Measurements from ENCODE around the gene RELT.
"Not testable (repeated sequence)": the region's sequence is repeated elsewhere in the genome, so short reads cannot be mapped to it uniquely, and the experiment has no call there.

The RELT gene

DNA sequence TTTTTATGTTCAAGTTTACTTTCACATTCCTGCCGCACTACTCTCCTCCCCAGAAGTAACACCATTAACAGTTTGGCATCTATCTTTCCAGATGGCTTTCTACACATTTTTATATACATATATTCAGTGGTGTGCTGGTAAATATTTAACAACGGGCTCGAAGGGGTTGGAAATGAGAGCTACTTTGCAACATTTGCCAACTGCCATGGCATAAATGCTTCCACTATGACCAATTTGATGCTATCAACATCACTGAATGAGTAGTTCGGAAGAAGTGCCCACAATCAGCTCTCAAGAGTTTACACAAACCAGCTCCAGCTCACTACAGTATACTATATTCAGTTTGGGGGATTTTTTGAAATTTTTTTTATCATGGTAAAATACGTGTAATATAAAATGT, 55.2 kb downstream of the RELT start:
- no peaks in the 10 kb centered on the region for H3K27me3 ChIP-seq (ENCODE audit: insufficient read depth, low read length)
- no peak overlapping the region for H3K27ac ChIP-seq (ENCODE audit: low read depth, low read length, poor library complexity, severe bottlenecking)
- H3K36me3 ChIP-seq (ENCODE audit: insufficient read depth, low read length) = no peaks in the 10 kb centered on the region
- H3K4me2 ChIP-seq (ENCODE audit: low read length) = no peak overlapping the region
- no peaks in the 10 kb centered on the region for H3K79me2 ChIP-seq (ENCODE audit: insufficient read depth, low read length)
- H3K9me3 ChIP-seq (ENCODE audit: low read length) = no peaks in the 10 kb centered on the region
- no peaks in the 10 kb centered on the region for H3F3A ChIP-seq (ENCODE audit: insufficient read depth, low read length)
- H4K20me1 ChIP-seq (ENCODE audit: insufficient read depth, low read length) = no peaks in the 10 kb centered on the region
- H3K9me2 ChIP-seq (ENCODE audit: low read depth, low read length) = no peaks in the 10 kb centered on the region
- no peak overlapping the region for H3K9ac ChIP-seq (ENCODE audit: low read length)
- H2AFZ ChIP-seq (ENCODE audit: low read length) = no peak overlapping the region
- TF ChIP-seq EZH2 (IDR thresholded peaks at IDR 0.05; ENCODE audit: borderline replicate concordance, low read length) = no peak
- TF ChIP-seq, protein P1, sequence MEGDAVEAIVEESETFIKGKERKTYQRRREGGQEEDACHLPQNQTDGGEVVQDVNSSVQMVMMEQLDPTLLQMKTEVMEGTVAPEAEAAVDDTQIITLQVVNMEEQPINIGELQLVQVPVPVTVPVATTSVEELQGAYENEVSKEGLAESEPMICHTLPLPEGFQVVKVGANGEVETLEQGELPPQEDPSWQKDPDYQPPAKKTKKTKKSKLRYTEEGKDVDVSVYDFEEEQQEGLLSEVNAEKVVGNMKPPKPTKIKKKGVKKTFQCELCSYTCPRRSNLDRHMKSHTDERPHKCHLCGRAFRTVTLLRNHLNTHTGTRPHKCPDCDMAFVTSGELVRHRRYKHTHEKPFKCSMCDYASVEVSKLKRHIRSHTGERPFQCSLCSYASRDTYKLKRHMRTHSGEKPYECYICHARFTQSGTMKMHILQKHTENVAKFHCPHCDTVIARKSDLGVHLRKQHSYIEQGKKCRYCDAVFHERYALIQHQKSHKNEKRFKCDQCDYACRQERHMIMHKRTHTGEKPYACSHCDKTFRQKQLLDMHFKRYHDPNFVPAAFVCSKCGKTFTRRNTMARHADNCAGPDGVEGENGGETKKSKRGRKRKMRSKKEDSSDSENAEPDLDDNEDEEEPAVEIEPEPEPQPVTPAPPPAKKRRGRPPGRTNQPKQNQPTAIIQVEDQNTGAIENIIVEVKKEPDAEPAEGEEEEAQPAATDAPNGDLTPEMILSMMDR (IDR thresholded peaks at IDR 0.05; ENCODE audit: low read length) = no peak
- H3K4me1 ChIP-seq (ENCODE audit: insufficient read depth, low read length, severe bottlenecking) = no peaks in the 10 kb centered on the region
- no peak overlapping the region for H3K4me3 ChIP-seq (ENCODE audit: low read depth, low read length, poor library complexity, severe bottlenecking)

DNA sequence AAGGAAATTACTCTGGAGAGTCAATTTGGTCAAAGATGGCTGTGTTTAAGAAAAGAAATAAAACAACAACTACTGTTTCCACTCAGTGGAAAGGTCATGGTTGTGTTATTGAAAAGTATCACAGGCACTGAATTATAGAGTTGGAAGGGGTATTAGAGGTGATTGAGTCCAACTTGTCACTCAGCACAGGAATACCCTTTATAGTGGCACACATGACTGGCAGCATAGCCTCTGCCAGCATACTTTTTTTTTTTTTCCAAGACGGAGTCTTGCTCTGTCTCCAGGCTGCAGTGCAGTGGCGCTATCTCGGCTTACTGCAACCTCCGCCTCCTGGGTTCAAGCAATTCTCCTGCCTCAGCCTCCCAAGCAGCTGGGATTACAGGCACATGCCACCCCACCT, 60.7 kb downstream of the RELT start:
- not testable (repeated sequence) for H3K4me1 ChIP-seq (ENCODE audit: insufficient read depth, low read length, severe bottlenecking); H3K9me3 ChIP-seq (ENCODE audit: low read length); H4K20me1 ChIP-seq (ENCODE audit: insufficient read depth, low read length); H3K9ac ChIP-seq (ENCODE audit: low read length); H3F3A ChIP-seq (ENCODE audit: insufficient read depth, low read length); H3K4me2 ChIP-seq (ENCODE audit: low read length); H3K79me2 ChIP-seq (ENCODE audit: insufficient read depth, low read length); H3K27me3 ChIP-seq (ENCODE audit: insufficient read depth, low read length); H2AFZ ChIP-seq (ENCODE audit: low read length); H3K4me3 ChIP-seq (ENCODE audit: low read depth, low read length, poor library complexity, severe bottlenecking); H3K36me3 ChIP-seq (ENCODE audit: insufficient read depth, low read length); H3K27ac ChIP-seq (ENCODE audit: low read depth, low read length, poor library complexity, severe bottlenecking); H3K9me2 ChIP-seq (ENCODE audit: low read depth, low read length)

DNA sequence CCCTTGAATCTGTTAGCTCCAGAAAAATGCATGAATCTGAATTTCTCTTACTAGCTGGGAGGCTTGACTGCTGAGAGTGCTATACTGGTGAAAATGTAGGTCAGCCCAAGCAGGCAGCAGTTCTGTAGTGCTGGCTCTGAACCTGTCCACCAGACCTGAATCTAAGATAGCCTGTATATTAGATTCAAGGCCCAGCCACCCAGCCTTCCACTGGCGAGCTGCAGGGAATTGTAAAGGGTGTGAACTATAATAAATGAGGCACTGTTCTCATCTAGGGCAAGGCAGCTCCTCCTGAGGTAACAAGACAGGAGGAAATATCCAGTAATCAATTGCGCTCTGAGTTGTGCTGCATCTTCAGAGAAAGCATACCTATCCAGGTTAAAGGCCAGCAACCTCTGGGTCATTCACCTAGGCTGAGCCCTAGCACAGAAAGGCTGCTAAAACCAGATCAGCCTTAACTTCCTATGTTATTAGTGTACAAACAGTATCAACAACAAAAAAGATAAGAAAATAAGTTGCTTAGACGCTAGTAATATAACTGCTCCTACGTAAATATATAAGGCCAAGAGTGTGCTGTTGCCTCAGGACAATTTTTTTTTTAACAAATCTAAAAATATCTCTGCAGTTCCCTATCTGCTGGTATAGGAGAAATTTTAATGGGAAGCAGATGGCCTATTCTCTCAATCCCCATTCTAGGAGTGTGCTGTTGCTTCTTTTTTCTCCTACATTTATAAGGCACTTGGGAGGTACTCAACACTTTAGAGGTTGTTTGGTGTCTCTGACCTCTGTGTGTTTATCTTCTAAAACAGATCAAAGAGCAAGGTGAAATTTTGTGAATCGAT, 63.0 kb downstream of the RELT start:
- H3K9ac ChIP-seq (ENCODE audit: low read length) = no peak overlapping the region
- H3K79me2 ChIP-seq (ENCODE audit: insufficient read depth, low read length) = no peaks in the 10 kb centered on the region
- H3K27me3 ChIP-seq (ENCODE audit: insufficient read depth, low read length) = no peaks in the 10 kb centered on the region
- no peaks in the 10 kb centered on the region for H3K9me3 ChIP-seq (ENCODE audit: low read length)
- H3K27ac ChIP-seq (ENCODE audit: low read depth, low read length, poor library complexity, severe bottlenecking) = no peak overlapping the region
- H3K9me2 ChIP-seq (ENCODE audit: low read depth, low read length) = no peaks in the 10 kb centered on the region
- no peaks in the 10 kb centered on the region for H3K4me1 ChIP-seq (ENCODE audit: insufficient read depth, low read length, severe bottlenecking)
- TF ChIP-seq, protein P1 (IDR thresholded peaks at IDR 0.05; ENCODE audit: low read length) = no peak
- no peak for TF ChIP-seq EZH2 (IDR thresholded peaks at IDR 0.05; ENCODE audit: borderline replicate concordance, low read length)
- no peak overlapping the region for H2AFZ ChIP-seq (ENCODE audit: low read length)
- no peaks in the 10 kb centered on the region for H3F3A ChIP-seq (ENCODE audit: insufficient read depth, low read length)
- no peaks in the 10 kb centered on the region for H4K20me1 ChIP-seq (ENCODE audit: insufficient read depth, low read length)
- H3K4me3 ChIP-seq (ENCODE audit: low read depth, low read length, poor library complexity, severe bottlenecking) = no peak overlapping the region
- no peak overlapping the region for H3K4me2 ChIP-seq (ENCODE audit: low read length)
- no peaks in the 10 kb centered on the region for H3K36me3 ChIP-seq (ENCODE audit: insufficient read depth, low read length)

DNA sequence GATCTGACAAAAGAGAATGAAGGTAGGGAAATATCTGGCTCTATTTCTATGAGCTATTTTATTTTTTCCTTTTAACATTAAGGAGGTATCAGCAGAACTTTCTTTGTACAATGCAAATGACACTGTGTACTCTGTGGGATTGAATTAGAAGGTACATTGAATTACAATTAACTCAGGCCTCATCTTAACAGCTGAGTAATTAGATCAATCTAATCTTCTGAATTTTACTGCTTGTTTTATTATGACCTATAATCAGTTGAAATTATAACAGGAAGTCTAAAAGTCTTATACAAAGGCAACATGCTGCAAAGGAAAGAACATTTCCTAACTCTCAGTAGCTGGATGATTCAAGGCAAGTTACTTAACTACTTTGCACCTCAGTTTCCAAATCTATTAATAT, 69.8 kb downstream of the RELT start:
- Histone ChIP-seq H3K9me2 (ENCODE audit: low read depth, low read length) (no peaks in the 10 kb centered on the region), H3K4me2 (ENCODE audit: low read length) (no peak overlapping the region), H3K27me3 (ENCODE audit: insufficient read depth, low read length) (no peaks in the 10 kb centered on the region), H3K36me3 (ENCODE audit: insufficient read depth, low read length) (no peaks in the 10 kb centered on the region), H3K79me2 (ENCODE audit: insufficient read depth, low read length) (no peaks in the 10 kb centered on the region), H3K27ac (ENCODE audit: low read depth, low read length, poor library complexity, severe bottlenecking) (no peak overlapping the region), H3K4me3 (ENCODE audit: low read depth, low read length, poor library complexity, severe bottlenecking) (no peak overlapping the region), H3F3A (ENCODE audit: insufficient read depth, low read length) (no peaks in the 10 kb centered on the region), H3K9me3 (ENCODE audit: low read length) (no peaks in the 10 kb centered on the region), H3K9ac (ENCODE audit: low read length) (no peak overlapping the region), H3K4me1 (ENCODE audit: insufficient read depth, low read length, severe bottlenecking) (no peaks in the 10 kb centered on the region), H2AFZ (ENCODE audit: low read length) (no peak overlapping the region), H4K20me1 (ENCODE audit: insufficient read depth, low read length) (no peaks in the 10 kb centered on the region)
- TF ChIP-seq, protein P1 (IDR thresholded peaks at IDR 0.05; ENCODE audit: low read length) = no peak
- TF ChIP-seq EZH2 (IDR thresholded peaks at IDR 0.05; ENCODE audit: borderline replicate concordance, low read length) = no peak
